ENCODE results near the gene GRHL1. TPM values are rescaled to one million over a fixed set of nuclear protein-coding genes. Genes with fewer than 3 reads are reported as not detected.

Gene GRHL1
- total RNA-seq, 6 experiments from 2014 or later: 3.5 to 11.2 (median 6.2) TPM

DNA sequence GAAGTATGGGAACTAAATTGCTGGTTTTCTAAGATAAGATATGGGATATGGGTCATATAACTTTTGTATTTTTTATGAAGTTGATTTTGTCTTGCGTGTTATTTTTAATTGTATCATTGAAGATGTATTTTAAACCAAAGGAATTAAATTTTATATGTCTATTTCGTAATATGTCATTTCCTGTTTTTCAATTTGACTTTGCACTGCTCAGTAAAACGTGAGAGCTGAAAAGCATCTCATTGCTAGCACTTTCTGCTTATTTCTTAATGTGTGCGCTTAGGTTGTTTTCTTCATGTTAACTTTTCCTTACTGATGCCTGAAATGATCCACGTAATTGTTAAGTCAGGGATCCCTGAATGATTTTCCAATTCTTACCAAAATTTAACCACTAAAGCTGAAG, 50.6 kb downstream of the GRHL1 start:
- H3K4me1 ChIP-seq: peaks cover 0 to 10% (median 3%) of the 10 kb centered on the region in 4 donors

DNA sequence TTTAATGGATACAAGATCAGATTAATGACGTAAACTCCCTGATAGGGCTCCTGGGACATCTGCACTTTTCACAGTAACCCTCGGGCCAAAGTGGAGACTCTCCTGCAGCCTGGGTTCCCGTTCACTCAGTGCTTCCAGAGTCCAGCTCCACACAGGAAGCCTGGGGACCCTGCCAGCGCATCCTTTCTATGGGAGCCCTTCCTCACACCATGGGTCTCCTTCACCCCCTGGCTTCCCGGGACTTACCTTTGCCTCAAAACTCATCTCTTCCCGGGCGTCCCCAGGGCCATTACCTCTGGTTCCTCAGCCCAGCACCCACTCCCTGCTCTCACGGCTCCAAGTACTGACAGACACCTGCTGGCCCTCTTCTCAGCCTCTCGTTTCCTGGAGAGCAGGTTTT, 51.2 kb downstream of the GRHL1 start:
- Histone ChIP-seq H3K4me3 (no peak overlapping the region), H3K27me3 (no peaks in the 10 kb centered on the region), H3K9me3 (no peaks in the 10 kb centered on the region), H3K27ac (no peak overlapping the region), H3K4me1 (peaks cover 0 to 11% (median 5%) of the 10 kb centered on the region in 4 donors), H3K36me3 (no peaks in the 10 kb centered on the region)
- intact Hi-C loops (cut with DNase I): no loop called here
- no peak for DNase-seq
- 96% methylated on average over 4 of the region's 9 CpGs for WGBS (ENCODE audit: insufficient coverage, low coverage, low lambda C conversion rate, missing lambda C conversion rate)
- TF ChIP-seq, protein P1, sequence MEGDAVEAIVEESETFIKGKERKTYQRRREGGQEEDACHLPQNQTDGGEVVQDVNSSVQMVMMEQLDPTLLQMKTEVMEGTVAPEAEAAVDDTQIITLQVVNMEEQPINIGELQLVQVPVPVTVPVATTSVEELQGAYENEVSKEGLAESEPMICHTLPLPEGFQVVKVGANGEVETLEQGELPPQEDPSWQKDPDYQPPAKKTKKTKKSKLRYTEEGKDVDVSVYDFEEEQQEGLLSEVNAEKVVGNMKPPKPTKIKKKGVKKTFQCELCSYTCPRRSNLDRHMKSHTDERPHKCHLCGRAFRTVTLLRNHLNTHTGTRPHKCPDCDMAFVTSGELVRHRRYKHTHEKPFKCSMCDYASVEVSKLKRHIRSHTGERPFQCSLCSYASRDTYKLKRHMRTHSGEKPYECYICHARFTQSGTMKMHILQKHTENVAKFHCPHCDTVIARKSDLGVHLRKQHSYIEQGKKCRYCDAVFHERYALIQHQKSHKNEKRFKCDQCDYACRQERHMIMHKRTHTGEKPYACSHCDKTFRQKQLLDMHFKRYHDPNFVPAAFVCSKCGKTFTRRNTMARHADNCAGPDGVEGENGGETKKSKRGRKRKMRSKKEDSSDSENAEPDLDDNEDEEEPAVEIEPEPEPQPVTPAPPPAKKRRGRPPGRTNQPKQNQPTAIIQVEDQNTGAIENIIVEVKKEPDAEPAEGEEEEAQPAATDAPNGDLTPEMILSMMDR (IDR thresholded peaks at IDR 0.05): no peak
- TF ChIP-seq POLR2A (IDR thresholded peaks at IDR 0.05): no peak
- no peak for ATAC-seq

More for the DNA sequence above, 50.6 kb downstream of the GRHL1 start:
- intact Hi-C loops (cut with DNase I): no loop called here
- Histone ChIP-seq H3K27me3 (no peaks in the 10 kb centered on the region), H3K36me3 (no peaks in the 10 kb centered on the region), H3K4me3 (no peak overlapping the region), H3K27ac (no peak overlapping the region), H3K9me3 (no peaks in the 10 kb centered on the region)
- DNase-seq: no peak
- TF ChIP-seq, protein P1 (IDR thresholded peaks at IDR 0.05): no peak
- TF ChIP-seq POLR2A (IDR thresholded peaks at IDR 0.05): no peak
- 69% methylated on average over 5 of the region's 5 CpGs for WGBS (ENCODE audit: insufficient coverage, low coverage, low lambda C conversion rate, missing lambda C conversion rate)
- ATAC-seq: no peak

DNA sequence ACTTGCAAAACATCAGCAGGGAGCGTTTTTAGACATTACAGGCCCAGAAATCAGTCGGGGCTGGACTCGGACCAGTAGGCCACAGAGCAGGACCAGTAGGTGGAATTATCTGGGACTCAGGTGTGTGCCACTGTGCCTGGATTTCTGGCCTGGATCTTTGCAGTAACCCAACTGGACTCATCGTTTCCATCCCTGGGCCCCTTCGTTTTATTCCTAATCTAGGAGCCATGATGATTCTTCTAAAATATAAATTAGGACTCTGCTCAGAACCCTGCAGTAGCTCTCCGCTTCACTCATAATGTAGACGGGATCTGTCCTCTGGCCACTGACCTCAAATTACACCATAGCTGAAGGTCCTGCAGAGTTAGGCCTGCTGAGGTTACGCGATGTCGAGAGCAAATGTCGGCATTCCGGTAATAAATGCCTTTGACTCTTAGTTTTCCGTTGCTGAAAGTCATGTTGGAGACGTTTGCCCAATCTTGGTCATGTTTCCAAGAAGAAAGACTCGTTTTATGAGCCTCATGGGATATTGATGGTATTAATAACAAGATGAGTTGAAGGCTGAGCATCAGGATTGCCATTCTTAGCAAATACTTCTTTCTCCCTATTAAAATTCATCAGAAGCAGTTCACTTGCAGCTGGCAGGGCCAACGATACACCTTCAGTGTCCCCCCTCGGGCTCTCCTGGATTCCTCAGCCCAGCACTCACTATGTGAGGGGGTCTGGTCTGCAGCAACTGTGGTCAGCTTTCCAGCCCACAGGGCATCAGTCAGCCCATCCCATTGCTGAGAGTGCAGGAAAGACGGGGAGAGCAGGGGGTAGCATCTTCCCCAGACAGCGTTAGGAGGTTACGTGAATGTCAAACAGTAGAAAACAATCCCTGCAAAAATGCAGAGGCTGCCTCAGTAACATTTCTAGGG, 52.0 kb downstream of the GRHL1 start:
- WGBS (ENCODE audit: insufficient coverage, low coverage, low lambda C conversion rate, missing lambda C conversion rate): 82% methylated on average over 15 of the region's 20 CpGs
- peak in 1 of 4 donors; percentile 30 for ATAC-seq
- Histone ChIP-seq H3K36me3 (no peaks in the 10 kb centered on the region), H3K27me3 (no peaks in the 10 kb centered on the region), H3K9me3 (no peaks in the 10 kb centered on the region), H3K27ac (no peak overlapping the region), H3K4me3 (no peak overlapping the region), H3K4me1 (peaks cover 0 to 19% (median 5%) of the 10 kb centered on the region in 4 donors)
- DNase-seq: no peak
- intact Hi-C loops (cut with DNase I): no loop called here
- TF ChIP-seq POLR2A (IDR thresholded peaks at IDR 0.05): no peak
- TF ChIP-seq, protein P1 (IDR thresholded peaks at IDR 0.05): no peak

DNA sequence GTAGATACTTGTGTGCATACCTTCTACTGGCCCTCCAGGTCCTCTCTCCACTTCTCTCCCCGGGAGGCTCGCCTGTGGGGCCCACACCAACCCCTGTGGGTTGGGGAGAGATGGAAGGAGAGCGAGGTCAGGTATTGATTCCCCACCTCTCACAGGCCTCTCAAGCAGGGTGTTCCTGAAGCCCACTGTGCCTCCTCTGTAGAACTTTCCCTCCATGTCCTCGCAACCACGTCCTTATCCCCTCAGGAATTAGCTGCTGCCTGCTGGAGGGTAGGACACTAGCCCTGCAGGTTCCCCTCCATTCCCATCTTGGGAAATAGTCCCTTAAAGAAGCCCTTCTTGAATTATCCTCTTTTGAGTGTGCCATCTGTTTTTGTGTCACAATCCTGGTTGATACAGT, 52.9 kb downstream of the GRHL1 start:
- intact Hi-C loops (cut with DNase I): no loop called here
- no peak for ATAC-seq
- no peaks in the 10 kb centered on the region for H3K9me3 ChIP-seq
- peaks cover 0 to 26% (median 8%) of the 10 kb centered on the region in 4 donors for H3K4me1 ChIP-seq
- H3K27me3 ChIP-seq: no peaks in the 10 kb centered on the region
- WGBS (ENCODE audit: insufficient coverage, low coverage, low lambda C conversion rate, missing lambda C conversion rate): 100% methylated on average over 3 of the region's 5 CpGs
- no peak overlapping the region for H3K4me3 ChIP-seq
- no peak for DNase-seq
- H3K36me3 ChIP-seq: no peaks in the 10 kb centered on the region
- TF ChIP-seq, protein P1 (IDR thresholded peaks at IDR 0.05): no peak
- no peak for TF ChIP-seq POLR2A (IDR thresholded peaks at IDR 0.05)
- H3K27ac ChIP-seq: no peak overlapping the region
